Caco-2 (cell line): ENCODE data around the gene SUMO3. TPM values are rescaled to one million over a fixed set of nuclear protein-coding genes. Genes with fewer than 3 reads are reported as not detected.

ENCODE experiments used
- BruUV-seq: library from RNA; stranded (reverse); fragments of 400-500 nt; replicated peaks from 2 replicates; lab custom pipeline; 2021; lab: Mats Ljungman, UMichigan
- CTCF ChIA-PET: fragments of 300-600 bp; sonication (Branson Sonifier 250); formaldehyde crosslinking; loops from one replicate; lab custom pipeline; 2022; ENCODE audit warnings: antibody characterized with exemption; lab: Charles Lee
- POLR2A ChIA-PET: fragments of 300-600 bp; sonication (Branson Sonifier 250); formaldehyde crosslinking; loops from one replicate; lab custom pipeline; 2022; ENCODE audit warnings: antibody characterized with exemption; lab: Charles Lee
- DNase-seq, 2 experiments: peaks; one replicate each; pipeline versions ENCODE4 v3.0.0 to v3.0.0-alpha.2; 2020 to 2022
- H3K27me3 ChIP-seq: replicated peaks from 2 replicates; pipeline ENCODE4 v1.6.0; 2011; ENCODE audit warnings: low read length; ENCODE audit not compliant: control insufficient read depth, insufficient read depth
- H3K36me3 ChIP-seq: 2 replicates; pipeline ENCODE4 v1.5.1; 2011; ENCODE audit warnings: low read length; ENCODE audit not compliant: control insufficient read depth, insufficient read depth
- H3K4me1 ChIP-seq: fragments of 250-450 bp; sonication (Bioruptor Pico); 2 replicates; pipeline ENCODE4 v1.5.1; 2020; ENCODE audit warnings: mild to moderate bottlenecking
- H3K4me3 ChIP-seq: 2 replicates; pipeline ENCODE4 v1.5.1; 2011; ENCODE audit warnings: low read depth, mild to moderate bottlenecking, control low read depth, low read length
- H3K9me3 ChIP-seq: fragments of 250-450 bp; sonication (Bioruptor Pico); 2 replicates; pipeline ENCODE4 v1.5.1; 2020; ENCODE audit warnings: mild to moderate bottlenecking, moderate library complexity
- H3K27ac Mint-ChIP-seq: one replicate; pipeline ENCODE4 v1.8.0; 2022; ENCODE audit warnings: mixed read lengths; ENCODE audit not compliant: unreplicated experiment
- H3K27me3 Mint-ChIP-seq: one replicate; pipeline ENCODE4 v1.8.0; 2022; ENCODE audit warnings: mixed read lengths; ENCODE audit not compliant: insufficient read depth, unreplicated experiment
- H3K36me3 Mint-ChIP-seq: one replicate; pipeline ENCODE4 v1.8.0; 2022; ENCODE audit warnings: mild to moderate bottlenecking, mixed read lengths; ENCODE audit not compliant: insufficient read depth, unreplicated experiment
- H3K4me1 Mint-ChIP-seq: one replicate; pipeline ENCODE4 v1.8.0; 2022; ENCODE audit warnings: low read depth, mixed read lengths; ENCODE audit not compliant: unreplicated experiment
- H3K4me3 Mint-ChIP-seq: one replicate; pipeline ENCODE4 v1.8.0; 2022; ENCODE audit warnings: mild to moderate bottlenecking, moderate library complexity, mixed read lengths; ENCODE audit not compliant: unreplicated experiment
- H3K9me3 Mint-ChIP-seq: one replicate; pipeline ENCODE4 v1.8.0; 2022; ENCODE audit warnings: mixed read lengths; ENCODE audit not compliant: unreplicated experiment
- intact Hi-C: fragments of 100-400 bp; cut with micrococcal nuclease; formaldehyde crosslinking; loops from one replicate; pipeline ENCODE4 v1.10.0; 2022; ENCODE audit not compliant: unreplicated experiment
- total RNA-seq: library from RNA; stranded (reverse); gene quantifications from 2 replicates; pipeline ENCODE4 v1.2.3, GENCODE V29; 2022
- TF ChIP-seq, protein P1 (sequence below), 2 experiments: fragments of 200-600 bp in 1 of 2; IDR thresholded peaks; 1 replicate in 1 of 2; 2 replicates in 1 of 2; pipeline versions ENCODE4 v1.5.1 to v1.8.0; 2011 to 2022; ENCODE audit warnings: antibody characterized with exemption in 1 of 2, control low read depth in 1 of 2, inconsistent platforms in 1 of 2, low read depth in 1 of 2, low read length in 1 of 2, mild to moderate bottlenecking in 1 of 2, moderate library complexity in 1 of 2; ENCODE audit not compliant: insufficient read depth in 1 of 2, severe bottlenecking in 1 of 2, unreplicated experiment in 1 of 2

The SUMO3 gene
- total RNA-seq, 1 experiment from 2014 or later, result 118 TPM

DNA sequence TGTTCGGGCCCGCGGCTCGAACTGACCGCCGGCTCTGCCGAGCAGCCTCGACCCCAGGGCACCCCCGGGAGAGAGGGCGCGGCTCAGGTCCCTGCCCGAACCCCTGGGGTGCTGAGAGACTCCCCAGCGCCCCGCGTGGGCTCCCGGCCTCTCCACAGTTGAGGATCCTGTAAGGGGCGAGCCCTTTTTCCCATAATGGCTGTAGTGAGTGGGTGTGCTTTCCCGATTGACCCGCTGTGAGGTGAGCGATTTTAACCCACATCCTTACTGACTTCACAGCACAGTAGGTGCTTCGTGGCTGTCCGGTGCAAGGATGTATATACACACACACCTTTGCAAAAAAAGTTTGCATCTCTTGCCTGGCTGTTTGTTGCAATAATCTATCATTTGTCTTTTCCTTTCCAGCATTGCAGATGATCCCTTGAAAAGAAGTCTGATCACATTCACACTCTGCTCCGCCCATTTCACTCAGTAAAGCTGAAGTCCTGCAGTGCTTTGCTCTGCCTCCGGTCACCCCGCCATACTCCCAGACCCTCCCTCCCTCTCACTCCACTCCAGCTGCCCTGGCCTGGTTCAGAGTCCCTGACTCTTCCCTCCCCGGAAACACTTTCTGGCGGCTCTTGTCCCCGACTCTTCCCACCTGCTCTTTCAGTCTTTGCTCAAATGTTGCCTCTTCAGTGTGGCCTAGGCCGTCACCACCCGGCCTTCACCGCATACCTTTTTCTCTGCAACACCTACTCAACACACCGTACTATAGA is 15.3 kb downstream of the SUMO3 start:
- H3K36me3 ChIP-seq, result peaks cover 1% of the 10 kb centered on the region; the same call in 1 of the 2 replicates
- H3K4me3 Mint-ChIP-seq, result peak overlapping the region; percentile 84
- TF ChIP-seq, protein P1, sequence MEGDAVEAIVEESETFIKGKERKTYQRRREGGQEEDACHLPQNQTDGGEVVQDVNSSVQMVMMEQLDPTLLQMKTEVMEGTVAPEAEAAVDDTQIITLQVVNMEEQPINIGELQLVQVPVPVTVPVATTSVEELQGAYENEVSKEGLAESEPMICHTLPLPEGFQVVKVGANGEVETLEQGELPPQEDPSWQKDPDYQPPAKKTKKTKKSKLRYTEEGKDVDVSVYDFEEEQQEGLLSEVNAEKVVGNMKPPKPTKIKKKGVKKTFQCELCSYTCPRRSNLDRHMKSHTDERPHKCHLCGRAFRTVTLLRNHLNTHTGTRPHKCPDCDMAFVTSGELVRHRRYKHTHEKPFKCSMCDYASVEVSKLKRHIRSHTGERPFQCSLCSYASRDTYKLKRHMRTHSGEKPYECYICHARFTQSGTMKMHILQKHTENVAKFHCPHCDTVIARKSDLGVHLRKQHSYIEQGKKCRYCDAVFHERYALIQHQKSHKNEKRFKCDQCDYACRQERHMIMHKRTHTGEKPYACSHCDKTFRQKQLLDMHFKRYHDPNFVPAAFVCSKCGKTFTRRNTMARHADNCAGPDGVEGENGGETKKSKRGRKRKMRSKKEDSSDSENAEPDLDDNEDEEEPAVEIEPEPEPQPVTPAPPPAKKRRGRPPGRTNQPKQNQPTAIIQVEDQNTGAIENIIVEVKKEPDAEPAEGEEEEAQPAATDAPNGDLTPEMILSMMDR (IDR thresholded peaks at IDR 0.05; ENCODE audit: insufficient read depth in 1 of 2, low read depth in 1 of 2, low read length in 1 of 2, severe bottlenecking in 1 of 2, unreplicated experiment in 1 of 2), result no peak
- CTCF ChIA-PET, result interaction anchor here (0.6 to 1.6 kb wide), 3 partner anchors 9 to 71 kb away, joined by 4 to 13 read pairs (median 4); partner anchors contain the start of gene PTTG1IP
- no peaks in the 10 kb centered on the region for H3K9me3 ChIP-seq
- peak; percentile 43 to 50 for DNase-seq
- H3K27me3 ChIP-seq, result no peaks in the 10 kb centered on the region
- H3K9me3 Mint-ChIP-seq, result no peaks in the 10 kb centered on the region
- H3K36me3 Mint-ChIP-seq, result peaks cover 86% of the 10 kb centered on the region
- H3K4me1 ChIP-seq, result peaks cover 22% of the 10 kb centered on the region
- H3K4me1 Mint-ChIP-seq, result peaks cover 14% of the 10 kb centered on the region
- H3K27ac Mint-ChIP-seq, result peak overlapping the region; percentile 77
- POLR2A ChIA-PET, result interaction anchor here (1.0 to 4.5 kb wide), 3 partner anchors 15 to 464 kb away, joined by 9 to 24 read pairs (median 9); partner anchors contain the start of genes CFAP410, PTTG1IP and SUMO3
- BruUV-seq, result no TSS peak
- peak overlapping the region; percentile 72 for H3K4me3 ChIP-seq
- intact Hi-C loops, result no loop called here
- H3K27me3 Mint-ChIP-seq, result no peaks in the 10 kb centered on the region

DNA sequence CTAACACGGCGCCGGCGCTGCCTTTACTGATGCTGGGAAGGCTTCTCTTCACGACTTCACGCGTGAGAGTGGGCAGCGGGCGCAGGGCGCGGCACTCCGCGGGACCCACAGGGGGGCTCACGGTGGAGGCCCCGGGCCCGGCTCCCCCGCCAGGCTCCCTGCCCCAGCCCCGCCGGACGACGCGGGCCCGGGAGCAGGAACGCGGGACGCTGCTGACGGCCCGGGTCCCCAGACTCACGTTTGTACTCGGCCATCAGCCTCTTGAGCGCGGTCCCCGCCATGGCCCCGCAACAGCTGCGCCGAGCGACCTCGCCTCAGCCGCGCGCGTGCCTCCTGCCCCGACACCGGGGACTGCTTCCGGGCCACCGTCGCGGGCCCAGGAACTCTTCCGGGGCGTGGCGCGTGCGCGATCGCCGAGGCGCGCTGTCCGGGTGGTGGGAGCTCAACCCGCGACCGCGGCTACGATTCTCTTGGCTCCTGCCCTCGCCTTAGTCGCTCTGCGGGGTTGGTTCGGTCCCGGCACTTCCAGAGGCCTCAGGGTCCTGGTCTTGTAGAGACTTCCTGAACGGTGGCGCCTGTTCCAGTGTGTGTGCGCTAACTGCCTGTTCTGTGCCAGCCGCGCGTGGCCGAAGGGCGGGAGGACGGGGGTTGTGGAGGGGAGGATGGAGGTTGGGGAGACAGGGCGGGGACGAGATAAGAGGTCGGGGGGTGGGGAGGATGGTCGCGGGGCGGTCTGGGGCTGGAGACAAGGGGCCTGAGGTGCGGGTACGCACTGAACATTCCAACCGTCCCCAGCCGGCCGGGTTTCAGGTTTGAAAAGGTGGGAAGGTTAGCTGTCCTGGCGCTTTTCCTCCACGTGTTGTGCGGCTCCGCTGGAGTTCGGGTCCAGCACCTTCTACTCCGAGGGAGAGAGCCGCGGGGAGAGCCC is 16.1 kb downstream of the SUMO3 start, which contains the start of gene UBE2G2:
TSS of gene UBE2G2 (minus strand) at position 353 of the 928 bp plus-strand sequence. CDS start at position 281, 72 bp downstream.
- peaks cover 14% of the 10 kb centered on the region for H3K4me1 Mint-ChIP-seq

More for the DNA sequence above, 16.1 kb downstream of the SUMO3 start, which contains the start of gene UBE2G2:
- POLR2A ChIA-PET, result interaction anchor here (1.0 to 4.5 kb wide), 4 partner anchors 16 to 463 kb away, joined by 3 to 24 read pairs (median 9); partner anchors contain the start of genes CFAP410, PTTG1IP and SUMO3
- CTCF ChIA-PET, result interaction anchor here (0.5 to 1.6 kb wide), 10 partner anchors 9 to 1331 kb away, joined by 3 to 13 read pairs (median 3); partner anchors contain the start of gene PTTG1IP
- H3K4me1 ChIP-seq, result peaks cover 22% of the 10 kb centered on the region
- Mint-ChIP-seq H3K27me3 (no peaks in the 10 kb centered on the region), H3K27ac (peak within 1 kb of the TSS; percentile 77), H3K36me3 (peaks cover 87% of the 10 kb centered on the region), H3K4me3 (peak within 1 kb of the TSS; percentile 84), H3K9me3 (no peaks in the 10 kb centered on the region)
- BruUV-seq, result TSS peak; percentile 56
- TF ChIP-seq, protein P1 (IDR thresholded peaks at IDR 0.05; ENCODE audit: insufficient read depth in 1 of 2, low read depth in 1 of 2, low read length in 1 of 2, severe bottlenecking in 1 of 2, unreplicated experiment in 1 of 2), result no peak
- DNase-seq, result peak; percentile 82 to 91
- peaks cover 1% of the 10 kb centered on the region; the same call in 1 of the 2 replicates for H3K36me3 ChIP-seq
- intact Hi-C loops, result no loop called here
- no peaks in the 10 kb centered on the region for H3K9me3 ChIP-seq
- peak within 1 kb of the TSS; percentile 72 for H3K4me3 ChIP-seq
- H3K27me3 ChIP-seq, result no peaks in the 10 kb centered on the region
